NCI-H69 (cell line): Measurements from ENCODE around the gene CA5B.
"Not testable (repeated sequence)": the region's sequence is repeated elsewhere in the genome, so short reads cannot be mapped to it uniquely, and the experiment has no call there.

Experiments used
- DNase-seq: peaks from one replicate; lab custom pipeline; 2025; lab: John Stamatoyannopoulos, UW

CA5B gene

DNA sequence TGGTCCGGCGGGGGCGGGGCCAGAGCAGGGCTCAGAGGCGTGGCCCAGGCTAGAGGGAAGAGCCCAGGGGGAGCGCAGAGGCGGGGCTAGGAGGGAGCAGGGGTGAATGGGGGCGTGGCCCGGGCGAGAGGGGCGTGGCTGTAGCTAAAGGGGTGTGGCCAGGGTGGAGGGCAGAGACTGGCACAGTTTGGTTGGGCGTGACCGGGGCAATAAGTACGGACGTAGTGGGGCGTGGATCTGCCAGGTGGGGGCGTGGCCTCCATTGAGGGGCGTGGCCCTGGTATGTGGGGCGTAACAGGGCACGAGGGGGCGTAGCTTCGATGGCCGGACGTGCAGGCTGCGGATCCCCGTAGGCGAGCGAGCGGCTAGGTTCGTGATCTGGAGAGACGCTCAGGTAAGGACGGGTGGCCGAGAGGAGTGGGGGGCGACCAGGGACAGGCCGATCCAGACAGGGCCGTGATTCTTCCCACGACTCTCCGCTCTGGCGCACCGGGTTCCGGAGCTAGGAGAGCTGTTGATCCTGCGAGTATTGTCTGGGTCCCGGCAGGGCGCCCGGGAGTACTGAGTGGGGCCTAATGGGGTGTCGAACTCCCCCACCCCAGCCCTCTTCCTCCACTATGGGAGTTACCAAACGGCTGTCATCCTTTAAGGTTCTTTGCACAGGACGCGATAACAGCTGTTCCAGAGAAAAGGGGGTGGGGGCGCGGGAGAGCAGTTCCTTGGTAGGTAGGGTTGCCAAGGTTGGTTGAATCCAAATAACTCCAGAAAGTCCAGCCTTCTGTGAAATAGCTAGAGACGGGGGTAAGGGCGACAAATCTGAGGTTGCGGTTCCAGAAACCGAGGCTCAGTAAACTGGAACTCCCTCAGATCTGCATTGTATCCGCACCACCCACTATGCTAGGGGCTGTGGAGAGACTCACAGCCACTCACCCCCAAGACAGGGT lies at the start of gene CA5B:
Gene CA5B, plus strand, starts transcription at position 312 of the 944 bp plus-strand sequence. CDS start 11,754 bp downstream, outside the sequence.
- DNase-seq = peak; percentile 92

DNA sequence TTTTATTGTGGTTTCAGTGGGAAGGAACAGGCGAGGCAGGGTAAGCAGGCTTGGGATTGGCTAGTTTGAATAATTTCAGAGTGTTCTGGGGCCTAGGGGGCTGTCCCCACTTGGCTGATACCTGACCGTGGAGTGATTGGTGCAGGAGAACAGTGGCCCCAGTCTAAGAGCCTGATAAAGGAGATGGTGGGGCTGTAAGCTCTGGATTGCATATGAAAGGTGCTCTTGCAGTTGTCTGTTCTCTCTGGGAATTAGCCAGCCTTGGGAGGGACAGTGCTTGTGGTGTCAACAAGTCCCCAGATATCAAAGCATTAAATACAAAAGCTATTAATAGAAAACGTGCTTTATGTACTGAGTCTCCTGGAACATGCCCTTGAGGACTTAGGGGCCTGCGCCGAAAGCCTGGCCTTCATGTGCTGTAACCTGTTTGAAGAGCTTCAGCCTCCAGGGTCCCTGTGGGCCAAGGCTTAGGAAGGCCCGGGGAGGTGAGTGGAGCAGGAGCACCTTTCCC lies 43.1 kb upstream of the CA5B start:
- DNase-seq = no peak

DNA sequence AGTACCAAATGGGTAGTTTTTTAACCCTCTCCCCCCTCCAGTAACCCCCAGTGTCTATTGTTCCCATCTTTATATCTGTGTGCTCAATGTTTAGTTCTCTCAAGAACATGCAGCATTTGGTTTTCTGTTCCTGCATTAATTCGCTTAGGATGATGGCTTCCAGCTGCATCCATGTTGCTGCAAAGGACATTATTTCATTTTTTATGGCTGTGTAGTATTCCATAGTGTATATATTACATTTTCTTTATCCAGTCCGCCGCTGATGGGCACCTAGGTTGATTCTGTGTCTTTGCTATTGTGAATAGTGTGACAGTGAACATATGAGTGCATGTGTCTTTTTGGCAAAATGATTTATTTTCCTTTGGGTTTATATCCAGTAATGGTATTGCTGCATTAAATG lies 41.6 kb upstream of the CA5B start:
- DNase-seq = no peak

- no peak for DNase-seq
Observed at GRCh38 chrX:15702488-15703371, 35.3 kb upstream of the CA5B start.

- DNase-seq = not testable (repeated sequence)
Observed at GRCh38 chrX:15703809-15704208, 34.3 kb upstream of the CA5B start.

DNA sequence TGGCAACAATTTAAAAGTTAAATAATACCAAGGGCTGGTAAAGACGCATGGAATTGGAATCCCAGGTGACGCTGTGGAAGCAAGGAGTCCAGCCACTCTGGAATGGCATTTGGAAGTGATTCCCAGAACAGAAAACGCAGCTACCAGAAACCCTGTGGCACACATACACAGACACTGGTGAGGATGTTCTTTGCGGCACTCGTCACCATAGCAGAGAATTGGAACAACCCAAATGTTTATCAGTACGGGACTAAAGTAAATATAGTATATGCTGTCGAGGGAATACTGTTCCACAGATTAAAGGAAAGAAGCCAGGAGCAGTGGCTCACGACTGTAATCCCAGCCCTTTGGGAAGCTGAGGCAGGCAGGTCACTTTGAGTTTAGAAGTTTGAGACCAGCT lies 33.8 kb upstream of the CA5B start:
- DNase-seq = not testable (repeated sequence)

DNA sequence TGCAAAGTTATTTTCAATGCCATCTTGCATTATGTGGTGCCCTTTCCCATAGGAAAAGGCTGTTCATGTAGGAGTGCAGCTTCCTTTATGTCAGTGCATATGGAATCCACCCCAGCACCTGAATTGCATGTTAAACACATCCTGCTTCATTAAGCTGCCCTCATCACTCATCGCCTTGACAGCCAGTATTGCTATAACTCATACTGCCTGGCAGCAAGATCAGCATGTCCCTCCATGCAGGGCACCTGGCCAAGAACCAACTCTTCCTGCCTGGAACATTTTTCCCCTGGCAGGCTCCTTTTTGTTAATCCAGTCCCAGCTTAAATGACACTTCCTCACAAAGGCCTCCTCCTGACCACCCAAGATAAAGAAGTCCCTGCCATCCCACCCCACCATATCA lies 23.5 kb upstream of the CA5B start:
- DNase-seq = peak; percentile 84

GRCh38 chrX:15718283-15718970 lies 19.6 kb upstream of the CA5B start:
- DNase-seq = no peak

GRCh38 chrX:15719324-15719968 lies 18.6 kb upstream of the CA5B start:
- no peak for DNase-seq

- no peak for DNase-seq
Observed at GRCh38 chrX:15721911-15722310, 16.2 kb upstream of the CA5B start.

DNA sequence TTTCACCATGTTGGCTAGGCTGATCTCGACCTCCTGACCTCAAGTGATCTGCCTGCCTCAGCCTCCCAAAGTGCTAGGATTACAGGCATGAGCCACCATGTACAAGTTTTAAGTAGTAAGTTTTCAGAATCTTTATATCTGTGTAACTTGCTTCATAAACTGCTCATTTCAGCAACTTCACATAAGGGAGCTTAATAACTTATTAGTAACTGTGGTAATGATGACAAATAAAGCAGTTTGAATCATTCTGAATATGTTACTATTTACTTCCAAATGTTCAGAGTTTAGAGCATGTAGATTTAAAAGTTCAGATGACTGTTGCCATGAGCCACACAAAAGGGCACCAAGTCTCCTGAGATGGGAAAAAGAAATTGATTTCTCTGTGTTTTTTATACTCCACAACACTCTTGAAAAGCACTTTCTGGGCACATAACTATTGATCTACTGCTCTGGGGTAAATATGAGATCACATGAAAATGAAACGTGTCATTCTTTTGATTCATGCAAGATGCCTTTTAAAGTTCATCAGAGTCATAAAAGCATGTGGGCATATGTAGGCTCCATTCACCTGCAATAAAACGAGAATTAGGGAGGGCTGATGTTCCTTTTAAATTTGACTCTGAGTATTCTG lies 14.1 kb upstream of the CA5B start:
- DNase-seq = no peak

DNA sequence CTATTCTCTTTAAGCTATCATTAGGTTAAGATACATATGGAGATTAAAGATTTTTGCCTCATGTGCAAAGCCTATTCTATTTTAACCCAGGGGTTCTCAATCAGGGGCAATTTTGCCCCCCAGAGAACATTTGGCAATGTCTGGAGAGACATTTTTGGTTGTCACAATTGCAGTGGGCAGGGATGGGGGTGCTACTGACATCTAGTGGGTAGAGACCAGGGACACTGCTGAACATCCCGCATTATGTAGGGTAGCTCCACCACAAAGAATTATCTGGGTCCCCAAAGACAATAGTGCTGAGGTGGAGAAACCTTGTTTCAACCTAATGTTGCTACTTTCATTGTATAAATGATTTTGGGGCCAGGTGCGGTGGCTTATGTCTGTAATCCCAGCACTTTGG lies 13.2 kb upstream of the CA5B start:
- DNase-seq = peak; percentile 4

GRCh38 chrX:15731368-15731767 lies 6.7 kb upstream of the CA5B start:
- peak; percentile 4 for DNase-seq

DNA sequence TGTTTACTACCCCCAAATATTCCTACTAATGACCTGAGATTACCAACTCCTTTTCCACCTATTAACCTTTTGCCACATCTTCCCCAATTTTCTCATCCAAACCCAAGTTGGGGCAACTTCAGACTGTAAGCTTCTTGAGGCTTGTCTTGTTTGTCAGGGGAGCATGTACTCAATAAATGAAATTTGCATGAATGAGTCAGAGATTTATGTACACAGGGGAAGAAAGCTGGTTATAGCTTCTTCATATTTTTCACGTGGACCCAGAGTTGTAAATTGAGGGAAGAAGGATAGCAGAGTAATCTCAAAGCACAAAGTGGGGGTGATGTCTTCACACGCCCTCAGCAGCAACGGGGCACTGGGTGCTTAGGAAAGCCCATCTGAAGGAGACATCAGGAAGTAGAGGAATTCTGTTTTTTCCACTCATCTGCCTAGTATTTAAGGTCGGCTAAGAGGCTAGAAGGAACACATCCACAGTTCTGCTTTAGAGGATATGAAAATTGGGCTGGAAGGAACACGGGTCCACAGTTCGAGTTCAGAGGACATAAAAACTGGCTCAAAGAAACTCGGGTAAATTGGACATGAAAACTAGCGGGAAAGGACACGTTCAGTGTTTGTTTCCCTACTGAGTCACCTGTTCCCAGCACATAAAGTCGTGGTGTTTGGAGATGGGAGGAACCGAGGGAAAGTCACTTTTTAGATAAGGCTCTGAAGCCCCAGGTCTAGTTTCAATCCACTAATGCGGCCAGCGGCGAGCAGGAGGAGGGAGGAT lies 696 bp upstream of the CA5B start:
- DNase-seq = no peak

- peak; percentile 36 for DNase-seq
Observed at GRCh38 chrX:15739886-15740285, 1.8 kb downstream of the CA5B start.

DNA sequence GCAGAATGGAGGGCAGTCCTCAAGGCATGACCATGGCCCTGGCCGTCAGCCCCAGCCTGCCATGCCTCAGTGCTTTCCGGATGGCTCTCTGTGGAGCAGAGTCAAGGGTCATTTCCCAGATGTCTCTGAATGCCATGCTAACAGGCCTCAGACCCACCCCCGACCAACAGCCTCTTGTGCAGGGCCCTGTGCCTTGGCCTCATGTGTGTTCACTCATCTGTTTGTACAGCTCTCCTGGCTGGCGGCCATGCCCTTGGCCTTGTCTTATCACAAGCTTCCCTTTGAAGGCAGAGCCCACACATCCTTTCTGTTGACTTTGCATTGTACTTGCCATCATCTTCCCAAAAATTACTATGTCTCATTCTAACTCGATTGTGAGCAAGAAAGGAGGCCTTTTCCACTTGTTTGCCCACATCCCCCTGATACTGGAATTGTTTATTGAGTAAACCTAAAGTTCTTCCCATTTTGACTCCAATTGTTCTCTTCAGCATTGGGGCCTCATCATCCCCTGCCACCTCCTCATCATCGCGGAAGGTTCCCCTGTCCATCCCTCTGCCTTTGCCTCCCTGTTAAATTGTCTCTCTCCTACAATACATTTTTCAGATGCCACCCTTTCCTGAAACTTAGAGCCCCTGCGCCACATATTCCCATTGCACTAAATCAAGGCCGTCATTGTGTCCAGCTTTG lies 6.3 kb downstream of the CA5B start:
- peak; percentile 36 for DNase-seq

GRCh38 chrX:15745179-15745578 lies 7.1 kb downstream of the CA5B start:
- no peak for DNase-seq

DNA sequence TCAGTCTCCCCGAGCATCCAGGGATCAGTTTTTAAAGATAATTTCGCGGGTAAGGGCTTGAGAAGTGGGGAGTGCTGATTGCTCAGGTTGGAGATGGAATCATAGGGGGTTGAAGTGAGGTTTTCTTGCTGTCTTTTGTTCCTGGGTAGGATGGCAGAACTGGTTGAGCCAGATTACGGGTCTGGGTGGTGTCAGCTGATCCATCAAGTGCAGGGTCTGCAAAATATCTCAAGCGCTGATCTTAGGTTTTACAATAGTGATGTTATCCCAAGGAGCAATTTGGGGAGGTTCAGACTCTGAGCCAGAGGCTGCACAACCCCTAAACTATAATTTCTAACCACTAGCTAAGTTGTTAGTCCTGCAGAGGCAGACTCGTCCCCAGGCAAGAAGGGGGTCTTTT lies 8.6 kb downstream of the CA5B start:
- not testable (repeated sequence) for DNase-seq

DNA sequence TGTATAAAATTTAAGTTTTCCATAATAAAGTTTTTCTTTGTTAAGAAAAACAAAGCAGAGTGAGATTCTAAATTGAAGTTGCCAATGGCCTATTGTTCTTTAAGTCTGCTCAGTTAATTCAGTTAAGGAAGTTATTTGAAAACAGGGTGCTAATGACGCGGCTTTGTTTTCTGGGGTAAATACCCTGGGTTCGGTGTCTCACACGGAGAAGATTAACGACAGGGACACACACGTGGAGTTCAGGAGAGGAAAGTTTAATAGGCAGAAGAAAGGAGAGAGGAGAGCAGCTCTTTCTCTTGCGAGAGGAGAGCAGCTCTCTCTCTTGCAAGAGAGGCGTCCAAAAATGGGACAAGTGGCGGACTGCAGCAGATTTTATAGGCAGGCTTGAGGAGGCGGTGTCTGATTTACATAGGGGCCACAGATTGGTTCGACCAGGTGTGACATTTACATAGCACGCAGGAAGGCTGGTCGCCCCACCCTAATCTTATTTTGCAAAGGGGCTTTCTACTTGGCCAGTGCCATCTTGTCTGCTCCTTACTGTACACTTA lies 9.6 kb downstream of the CA5B start:
- no peak for DNase-seq
